ENCODE measurements around the gene CDK5RAP1. TPM values are rescaled to one million over a fixed set of nuclear protein-coding genes. Genes with fewer than 3 reads are reported as not detected.

The CDK5RAP1 gene
- total and polyA plus RNA-seq, 9 of the 15 experiments (the other 6 are each of a cell fraction or from before 2014, with no cell fraction given): 41.6 to 127 (median 58.3) TPM

DNA sequence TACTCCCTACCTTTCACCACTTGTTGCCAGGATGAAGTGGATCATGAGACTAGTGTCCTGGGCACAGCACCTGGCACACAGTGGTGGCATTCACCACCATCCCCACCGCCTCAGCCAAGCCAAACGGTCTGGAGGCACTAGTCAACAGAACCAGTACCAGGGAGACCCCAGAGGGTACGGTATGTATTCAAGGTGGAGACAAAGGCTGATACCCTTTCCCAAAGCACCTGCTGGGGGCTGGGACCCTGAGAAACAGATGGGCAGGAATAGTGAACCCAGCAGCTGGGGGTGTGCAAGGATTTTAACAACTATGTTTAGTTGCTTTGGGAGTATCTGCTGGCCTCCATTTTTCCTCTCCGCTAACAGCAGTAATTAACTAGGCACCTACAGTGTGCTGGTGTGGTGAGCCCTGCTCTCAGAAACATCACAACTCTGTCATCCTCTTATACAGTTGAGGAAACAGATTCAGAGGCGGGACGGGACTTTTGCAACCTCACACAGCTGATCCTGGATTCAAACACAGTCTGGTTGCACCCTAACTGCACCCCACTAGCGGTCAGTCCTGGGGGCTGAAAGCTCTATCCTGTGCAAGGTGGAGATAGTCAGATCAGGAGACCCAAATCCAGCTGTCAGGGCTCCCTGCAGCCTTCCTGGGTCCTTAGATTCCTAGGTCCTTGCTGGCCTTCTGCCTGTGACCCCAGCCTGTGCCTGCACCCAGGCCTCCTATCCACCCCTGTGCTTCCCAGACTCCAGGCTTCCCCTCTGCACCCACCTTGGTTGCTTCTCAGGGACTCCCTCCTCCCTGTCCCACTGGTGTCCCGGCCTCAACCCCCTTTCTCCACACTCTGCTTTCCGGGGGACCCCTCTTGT lies 41.1 kb upstream of the CDK5RAP1 start:
- ATAC-seq (peak; percentile 1; the same call in 1 of the 3 replicates), FAIRE-seq (peak; percentile 68), DNase-seq (ENCODE audit: extremely low read depth in 1 of 4, low spot score in 3 of 4) (peak in 3 of 4 experiments; percentile 16 to 51 (median 22))
- H3K9me3 ChIP-seq (replicated peaks; ENCODE audit: control insufficient read depth, insufficient read depth, low read depth, low read length): no peaks in the 10 kb centered on the region
- BruUV-seq (replicated peaks): TSS peak; percentile 49
- peaks cover 38 to 43% of the 10 kb centered on the region in 2 experiments; a peak in 4 of 5 replicates for H3K4me1 ChIP-seq (replicated peaks in 1 of 2; ENCODE audit: control insufficient read depth in 2 of 2, insufficient read depth in 2 of 2, low read length in 2 of 2)
- H2AFZ ChIP-seq (ENCODE audit: low read depth, low read length): peak overlapping the region; percentile 70
- H3K9me1 ChIP-seq (ENCODE audit: control insufficient read depth, insufficient read depth, low read length): no peaks in the 10 kb centered on the region
- H3K36me3 ChIP-seq (ENCODE audit: control insufficient read depth, insufficient read depth, low read length): peaks cover 15% of the 10 kb centered on the region; the same call in 2 of the 3 replicates
- 32% methylated on average over 9 of the region's 9 CpGs for WGBS (ENCODE audit: insufficient coverage, low coverage, missing lambda C conversion rate)
- peak overlapping the region; percentile 76; the same call in 2 of the 3 replicates for H3K27ac ChIP-seq (ENCODE audit: extremely low read depth, low read depth, low read length)
- H3K4me2 ChIP-seq (ENCODE audit: insufficient read depth, low read length): peak overlapping the region; percentile 81
- peaks cover 23% of the 10 kb centered on the region; the same call in 2 of the 3 replicates for H3K79me2 ChIP-seq (ENCODE audit: control insufficient read depth, insufficient read depth, low read length)
- intact Hi-C loops (cut with micrococcal nuclease) (loop anchor here (5.0 kb wide), 1 partner anchor 40 kb away; the partner anchor contains the start of gene CDK5RAP1), in situ Hi-C loops (cut with MboI) (no loop called here)
- peak overlapping the region; percentile 52 to 94; a peak in 3 of 4 replicates for H3K9ac ChIP-seq (ENCODE audit: insufficient read depth in 1 of 2, low read depth in 2 of 2, low read length in 2 of 2)
- ChIA-PET POLR2A (interaction anchor here (0.6 to 2.2 kb wide), 6 partner anchors 10 to 211 kb away, joined by 3 to 7 read pairs (median 4); no protein-coding TSS in a partner anchor), CTCF (ENCODE audit: low intra/inter-chr PET ratio) (no interaction called here)
- H3K27me3 ChIP-seq (ENCODE audit: control insufficient read depth in 2 of 2, insufficient read depth in 2 of 2, low read length in 2 of 2): no peaks in the 10 kb centered on the region
- no peaks in the 10 kb centered on the region for H4K20me1 ChIP-seq (replicated peaks; ENCODE audit: control insufficient read depth, insufficient read depth, low read length)
- H3K4me3 ChIP-seq: peak overlapping the region; percentile 78
- no peak for TF ChIP-seq KLF16 (IDR thresholded peaks at IDR 0.05)
- 0 out of 2 replicates have a peak, but pooled peaks have one; percentile 28 for TF ChIP-seq FOXK1 (CRISPR knock-in tag; IDR thresholded peaks at IDR 0.05; ENCODE audit: borderline replicate concordance)
- TF ChIP-seq, protein P1, sequence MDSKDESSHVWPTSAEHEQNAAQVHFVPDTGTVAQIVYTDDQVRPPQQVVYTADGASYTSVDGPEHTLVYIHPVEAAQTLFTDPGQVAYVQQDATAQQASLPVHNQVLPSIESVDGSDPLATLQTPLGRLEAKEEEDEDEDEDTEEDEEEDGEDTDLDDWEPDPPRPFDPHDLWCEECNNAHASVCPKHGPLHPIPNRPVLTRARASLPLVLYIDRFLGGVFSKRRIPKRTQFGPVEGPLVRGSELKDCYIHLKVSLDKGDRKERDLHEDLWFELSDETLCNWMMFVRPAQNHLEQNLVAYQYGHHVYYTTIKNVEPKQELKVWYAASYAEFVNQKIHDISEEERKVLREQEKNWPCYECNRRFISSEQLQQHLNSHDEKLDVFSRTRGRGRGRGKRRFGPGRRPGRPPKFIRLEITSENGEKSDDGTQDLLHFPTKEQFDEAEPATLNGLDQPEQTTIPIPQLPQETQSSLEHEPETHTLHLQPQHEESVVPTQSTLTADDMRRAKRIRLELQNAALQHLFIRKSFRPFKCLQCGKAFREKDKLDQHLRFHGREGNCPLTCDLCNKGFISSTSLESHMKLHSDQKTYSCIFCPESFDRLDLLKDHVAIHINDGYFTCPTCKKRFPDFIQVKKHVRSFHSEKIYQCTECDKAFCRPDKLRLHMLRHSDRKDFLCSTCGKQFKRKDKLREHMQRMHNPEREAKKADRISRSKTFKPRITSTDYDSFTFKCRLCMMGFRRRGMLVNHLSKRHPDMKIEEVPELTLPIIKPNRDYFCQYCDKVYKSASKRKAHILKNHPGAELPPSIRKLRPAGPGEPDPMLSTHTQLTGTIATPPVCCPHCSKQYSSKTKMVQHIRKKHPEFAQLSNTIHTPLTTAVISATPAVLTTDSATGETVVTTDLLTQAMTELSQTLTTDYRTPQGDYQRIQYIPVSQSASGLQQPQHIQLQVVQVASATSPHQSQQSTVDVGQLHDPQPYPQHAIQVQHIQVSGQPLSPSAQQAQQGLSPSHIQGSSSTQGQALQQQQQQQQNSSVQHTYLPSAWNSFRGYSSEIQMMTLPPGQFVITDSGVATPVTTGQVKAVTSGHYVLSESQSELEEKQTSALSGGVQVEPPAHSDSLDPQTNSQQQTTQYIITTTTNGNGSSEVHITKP (IDR thresholded peaks at IDR 0.05; ENCODE audit: partially characterized antibody): peak; percentile 82
- TF ChIP-seq, protein P2, sequence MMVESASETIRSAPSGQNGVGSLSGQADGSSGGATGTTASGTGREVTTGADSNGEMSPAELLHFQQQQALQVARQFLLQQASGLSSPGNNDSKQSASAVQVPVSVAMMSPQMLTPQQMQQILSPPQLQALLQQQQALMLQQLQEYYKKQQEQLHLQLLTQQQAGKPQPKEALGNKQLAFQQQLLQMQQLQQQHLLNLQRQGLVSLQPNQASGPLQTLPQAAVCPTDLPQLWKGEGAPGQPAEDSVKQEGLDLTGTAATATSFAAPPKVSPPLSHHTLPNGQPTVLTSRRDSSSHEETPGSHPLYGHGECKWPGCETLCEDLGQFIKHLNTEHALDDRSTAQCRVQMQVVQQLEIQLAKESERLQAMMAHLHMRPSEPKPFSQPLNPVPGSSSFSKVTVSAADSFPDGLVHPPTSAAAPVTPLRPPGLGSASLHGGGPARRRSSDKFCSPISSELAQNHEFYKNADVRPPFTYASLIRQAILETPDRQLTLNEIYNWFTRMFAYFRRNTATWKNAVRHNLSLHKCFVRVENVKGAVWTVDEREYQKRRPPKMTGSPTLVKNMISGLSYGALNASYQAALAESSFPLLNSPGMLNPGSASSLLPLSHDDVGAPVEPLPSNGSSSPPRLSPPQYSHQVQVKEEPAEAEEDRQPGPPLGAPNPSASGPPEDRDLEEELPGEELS (CRISPR knock-in tag; IDR thresholded peaks at IDR 0.05; ENCODE audit: borderline replicate concordance): peak; percentile 21; the same call in 1 of the 2 replicates
- TF ChIP-seq CEBPB (tag; IDR thresholded peaks at IDR 0.05): peak; percentile 41; the same call in 1 of the 2 replicates
- TF ChIP-seq, protein P3, sequence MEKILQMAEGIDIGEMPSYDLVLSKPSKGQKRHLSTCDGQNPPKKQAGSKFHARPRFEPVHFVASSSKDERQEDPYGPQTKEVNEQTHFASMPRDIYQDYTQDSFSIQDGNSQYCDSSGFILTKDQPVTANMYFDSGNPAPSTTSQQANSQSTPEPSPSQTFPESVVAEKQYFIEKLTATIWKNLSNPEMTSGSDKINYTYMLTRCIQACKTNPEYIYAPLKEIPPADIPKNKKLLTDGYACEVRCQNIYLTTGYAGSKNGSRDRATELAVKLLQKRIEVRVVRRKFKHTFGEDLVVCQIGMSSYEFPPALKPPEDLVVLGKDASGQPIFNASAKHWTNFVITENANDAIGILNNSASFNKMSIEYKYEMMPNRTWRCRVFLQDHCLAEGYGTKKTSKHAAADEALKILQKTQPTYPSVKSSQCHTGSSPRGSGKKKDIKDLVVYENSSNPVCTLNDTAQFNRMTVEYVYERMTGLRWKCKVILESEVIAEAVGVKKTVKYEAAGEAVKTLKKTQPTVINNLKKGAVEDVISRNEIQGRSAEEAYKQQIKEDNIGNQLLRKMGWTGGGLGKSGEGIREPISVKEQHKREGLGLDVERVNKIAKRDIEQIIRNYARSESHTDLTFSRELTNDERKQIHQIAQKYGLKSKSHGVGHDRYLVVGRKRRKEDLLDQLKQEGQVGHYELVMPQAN (IDR thresholded peaks at IDR 0.05; ENCODE audit: borderline replicate concordance): peak; percentile 19; the same call in 1 of the 2 replicates
- TF ChIP-seq SIN3A (IDR thresholded peaks at IDR 0.05; ENCODE audit: borderline replicate concordance in 2 of 2, control insufficient read depth in 1 of 2, low read depth in 2 of 2, low read length in 2 of 2): peak in 1 of 2 experiments; percentile 11; a peak in 1 of 4 replicates
- TF ChIP-seq TSC22D4 (tag; IDR thresholded peaks at IDR 0.05): no peak
- TF ChIP-seq ZBTB7A (IDR thresholded peaks at IDR 0.05; ENCODE audit: borderline replicate concordance, control insufficient read depth, low read depth, low read length): 0 out of 2 replicates have a peak, but pooled peaks have one; percentile 6
